HepG2 (cell line): ENCODE data around the gene INHA. TPM values are rescaled to one million over a fixed set of nuclear protein-coding genes. Genes with fewer than 3 reads are reported as not detected.

Experiments
- ATAC-seq: fragments of 200-7000 bp; cut with Tn5 transposase; 3 replicates; pipeline ENCODE4 v1.9.1; 2020; ENCODE audit warnings: mild to moderate bottlenecking, moderate library complexity
- Bru-seq: library from RNA; stranded (reverse); fragments of 400-500 nt; gene quantifications from one replicate; lab custom pipeline; 2021; lab: Mats Ljungman, UMichigan
- BruChase-seq, 2 experiments: library from RNA; stranded (reverse); fragments of 400-500 nt; gene quantifications; one replicate each; lab custom pipeline; 2021; lab: Mats Ljungman, UMichigan
- BruUV-seq: library from RNA; stranded (reverse); fragments of 400-500 nt; replicated peaks from 2 replicates; lab custom pipeline; 2021; lab: Mats Ljungman, UMichigan
- CTCF ChIA-PET: fragments of 300-600 bp; formaldehyde crosslinking; extraction: SDS; loops from one replicate; lab custom pipeline; 2021; ENCODE audit warnings: low total read pairs, inconsistent platforms, low intra/inter-chr PET ratio; lab: Yijun Ruan, JAX
- POLR2A ChIA-PET: fragments of 350-600 bp; sonication (Branson Sonifier 250); formaldehyde crosslinking; loops from one replicate; lab custom pipeline; 2020; ENCODE audit warnings: antibody characterized with exemption, inconsistent platforms; lab: Yijun Ruan, JAX
- DNase-seq: peaks from one replicate; pipeline ENCODE4 v3.0.0-alpha.2; 2015; ENCODE audit warnings: low spot score
- FAIRE-seq: peaks from 3 replicates; lab custom pipeline; 2011; peaks lifted over from hg19 to GRCh38; lab: Jason Lieb, UNC
- H2AFZ ChIP-seq: one replicate; pipeline ENCODE4 v1.6.1; 2011; ENCODE audit warnings: low read length, inconsistent platforms
- H3K27ac ChIP-seq: fragments of 300-600 bp; 3 replicates; pipeline ENCODE4 v1.8.0; 2011; ENCODE audit warnings: mixed run types, mild to moderate bottlenecking, mixed read lengths, low read length, inconsistent platforms; ENCODE audit not compliant: insufficient read depth; ENCODE audit errors: extremely low read length
- H3K27me3 ChIP-seq, 2 experiments: fragments of 200-600 bp in 1 of 2; 2 replicates in 1 of 2; 3 replicates in 1 of 2; pipeline versions ENCODE4 v1.6.0 to v1.8.0; 2011; ENCODE audit warnings: low read length in 2 of 2, mild to moderate bottlenecking in 2 of 2, moderate library complexity in 2 of 2, inconsistent platforms in 1 of 2; ENCODE audit not compliant: insufficient read depth in 2 of 2, control insufficient read depth in 1 of 2
- H3K36me3 ChIP-seq, 2 experiments: fragments of 200-600 bp in 1 of 2; replicated peaks in 1 of 2; 2 replicates in 1 of 2; 3 replicates in 1 of 2; pipeline versions ENCODE4 v1.5.1 to v1.8.0; 2011; ENCODE audit warnings: low read length in 2 of 2, inconsistent platforms in 1 of 2; ENCODE audit not compliant: insufficient read depth in 2 of 2, control insufficient read depth in 1 of 2
- H3K4me1 ChIP-seq: 2 replicates; pipeline ENCODE4 v1.5.1; 2012; ENCODE audit warnings: low read length, inconsistent platforms; ENCODE audit not compliant: insufficient read depth
- H3K4me2 ChIP-seq: 2 replicates; pipeline ENCODE4 v1.6.0; 2011; ENCODE audit warnings: low read depth, low read length, inconsistent platforms
- H3K4me3 ChIP-seq, 3 experiments: fragments of 200-600 bp in 1 of 3; sonication (generic), shearing (Covaris generic) in 1 of 3; replicated peaks in 1 of 3; 2 replicates each; pipeline ENCODE4 v1.5.1; 2011 to 2016; ENCODE audit warnings: low read length in 3 of 3, inconsistent platforms in 2 of 3, low read depth in 2 of 3, mild to moderate bottlenecking in 2 of 3, control low read depth in 1 of 3, mixed read lengths in 1 of 3; ENCODE audit not compliant: insufficient read depth in 1 of 3
- H3K79me2 ChIP-seq: one replicate; pipeline ENCODE4 v1.6.1; 2011; ENCODE audit warnings: low read length, inconsistent platforms; ENCODE audit not compliant: insufficient read depth
- H3K9ac ChIP-seq: 2 replicates; pipeline ENCODE4 v1.6.0; 2011; ENCODE audit warnings: mild to moderate bottlenecking, low read depth, low read length, inconsistent platforms; ENCODE audit not compliant: insufficient read depth
- H3K9me3 ChIP-seq: 2 replicates; pipeline ENCODE4 v1.5.1; 2012; ENCODE audit warnings: mild to moderate bottlenecking, low read length
- H4K20me1 ChIP-seq: 2 replicates; pipeline ENCODE4 v1.6.0; 2011; ENCODE audit warnings: inconsistent platforms, mild to moderate bottlenecking, low read length, moderate library complexity; ENCODE audit not compliant: insufficient read depth
- HNRNPL ChIP-seq: fragments of 200-400 bp; formaldehyde crosslinking; IDR thresholded peaks from 2 replicates; pipeline ENCODE4 v1.6.1; 2017; ENCODE audit warnings: mild to moderate bottlenecking, low read depth, low read length
- IRF1 ChIP-seq: sonication (generic); formaldehyde crosslinking; IDR thresholded peaks from 2 replicates; pipeline ENCODE4 v1.4.0; 2020; ENCODE audit warnings: low read depth, mild to moderate bottlenecking, missing genetic modification reagents
- MBD4 ChIP-seq: IDR thresholded peaks from 2 replicates; pipeline ENCODE4 v1.6.1; 2012; ENCODE audit warnings: low read length, inconsistent platforms, borderline replicate concordance
- MBNL3 ChIP-seq: fragments of 250-450 bp; sonication (Bioruptor Pico); conservative IDR thresholded peaks from 2 replicates; pipeline ENCODE4 v1.8.0; 2022; ENCODE audit warnings: mild to moderate bottlenecking, inconsistent platforms
- MTF1 ChIP-seq: sonication (generic); formaldehyde crosslinking; IDR thresholded peaks from 2 replicates; pipeline ENCODE4 v1.5.0; 2020; ENCODE audit warnings: missing genetic modification reagents
- PCBP2 ChIP-seq: fragments of 200-400 bp; formaldehyde crosslinking; optimal IDR thresholded peaks from 2 replicates; pipeline ENCODE3; 2018; ENCODE audit warnings: low read length, low read depth; ENCODE audit not compliant: poor library complexity, severe bottlenecking
- RCOR2 ChIP-seq: IDR thresholded peaks from 2 replicates; pipeline ENCODE4 v1.6.1; 2016; ENCODE audit warnings: missing biosample characterization, missing genetic modification reagents
- SP2 ChIP-seq: sonication (generic); formaldehyde crosslinking; IDR thresholded peaks from 2 replicates; pipeline ENCODE4 v1.5.1; 2020; ENCODE audit warnings: mild to moderate bottlenecking, missing genetic modification reagents
- XBP1 ChIP-seq: sonication (generic); formaldehyde crosslinking; IDR thresholded peaks from 2 replicates; pipeline ENCODE4 v1.5.0; 2020; ENCODE audit warnings: missing genetic modification reagents
- ZNF260 ChIP-seq: sonication (generic); formaldehyde crosslinking; IDR thresholded peaks from 2 replicates; pipeline ENCODE4 v1.4.0; 2020; ENCODE audit warnings: missing genetic modification reagents, low read depth, mild to moderate bottlenecking, borderline replicate concordance
- WGBS: methylation state at CpG from one replicate; pipeline ENCODE4 v1.1.6; 2017; ENCODE audit warnings: low lambda C conversion rate; 5-methylcytosine and 5-hydroxymethylcytosine counted together
- in situ Hi-C: cut with HindIII; loops from 2 replicates; pipeline ENCODE4 v1.10.0; 2017; ENCODE audit warnings: low pct_unique_long_range_greater_than_20kb; ENCODE audit not compliant: extremely low pct_ligation_motif_present
- intact Hi-C: fragments of 100-400 bp; cut with micrococcal nuclease; formaldehyde crosslinking; loops from one replicate; pipeline ENCODE4 v1.10.0; 2022; ENCODE audit not compliant: unreplicated experiment
- long read RNA-seq, 2 experiments: library from RNA in 1 of 2; library from polyadenylated mRNA in 1 of 2; stranded (forward) in 1 of 2; unstranded in 1 of 2; transcript quantifications; one replicate each; pipeline ENCODE4 v2.0.0, GENCODE V29; 2019 to 2022
- polyA minus RNA-seq, 3 experiments: library from RNA; depleted of rRNA, polyadenylated mRNA; stranded (reverse); fragments of >200 nt; gene quantifications; 2 replicates each; pipeline ENCODE4 v1.2.3, GENCODE V29; 2011; ENCODE audit warnings: low replicate concordance in 1 of 3
- polyA plus RNA-seq, 8 experiments: library from polyadenylated mRNA; depleted of rRNA in 3 of 8; stranded (reverse) in 7 of 8; unstranded in 1 of 8; fragments of >200 nt; fragmentation: Illumina TruSeq in 4 of 8; extraction: Trizol in 4 of 8; gene quantifications; 2 replicates each; pipeline versions ENCODE4 v1.2.1 to v1.2.3, GENCODE V29; 2011 to 2016; ENCODE audit warnings: low read depth in 4 of 8, missing spikeins in 1 of 8, mixed read lengths in 1 of 8; ENCODE audit not compliant: insufficient read depth in 1 of 8
- total RNA-seq, 5 experiments: library from RNA; depleted of rRNA; stranded (reverse); fragments of >200 nt; fragmentation: Illumina TruSeq; extraction: Trizol; gene quantifications; 2 replicates each; pipeline ENCODE4 v1.2.3, GENCODE V29; 2016; ENCODE audit warnings: low read depth in 1 of 5
- TF ChIP-seq, protein P1 (sequence below): sonication (generic); formaldehyde crosslinking; IDR thresholded peaks from 2 replicates; pipeline ENCODE4 v1.9.0; 2022; ENCODE audit warnings: low read depth, missing genetic modification reagents

Gene INHA
- total RNA-seq (2016; rRNA removed; fragmentation: Illumina TruSeq; extraction: Trizol) (1.9 and 4.1 TPM in 2 replicates), polyA plus RNA-seq (2011; rRNA removed) (15.2 and 23.1 TPM in 2 replicates), polyA minus RNA-seq (2011; rRNA and poly(A)+ RNA removed; ENCODE audit: low replicate concordance) (1.0 and 25.1 TPM in 2 replicates), Bru-seq, nascent RNA (percentile 56 among the genes with signal in this experiment), BruChase-seq, experiment 1, labeled RNA remaining after a 6-hour chase (percentile 59 among the genes with signal in this experiment), BruChase-seq, experiment 2, labeled RNA remaining after a 2-hour chase (percentile 46 among the genes with signal in this experiment)
- 3.4 and 4.1 TPM in 2 replicates for total RNA-seq (2016; cell fraction: cytosol; rRNA removed; fragmentation: Illumina TruSeq; extraction: Trizol; ENCODE audit: low read depth)
- 2.5 and 3.2 TPM in 2 replicates for total RNA-seq (2016; cell fraction: insoluble cytoplasmic fraction; rRNA removed; fragmentation: Illumina TruSeq; extraction: Trizol)
- total RNA-seq (2016; cell fraction: membrane; rRNA removed; fragmentation: Illumina TruSeq; extraction: Trizol), result 3.4 and 5.3 TPM in 2 replicates
- 2.0 and 3.3 TPM in 2 replicates for total RNA-seq (2016; cell fraction: nucleus; rRNA removed; fragmentation: Illumina TruSeq; extraction: Trizol)
- 13.0 and 22.2 TPM in 2 replicates for polyA plus RNA-seq (2011; cell fraction: cytosol; rRNA removed)
- 28.4 and 35.0 TPM in 2 replicates for polyA plus RNA-seq (2011; cell fraction: nucleus; rRNA removed)
- polyA plus RNA-seq (2012), result 11.4 and 17.5 TPM in 2 replicates
- 3.1 and 3.7 TPM in 2 replicates for polyA plus RNA-seq (2016; cell fraction: cytosol; fragmentation: Illumina TruSeq; extraction: Trizol; ENCODE audit: low read depth)
- polyA plus RNA-seq (2016; cell fraction: insoluble cytoplasmic fraction; fragmentation: Illumina TruSeq; extraction: Trizol; ENCODE audit: low read depth), result 2.1 TPM in 2 replicates
- 3.5 and 4.5 TPM in 2 replicates for polyA plus RNA-seq (2016; cell fraction: membrane; fragmentation: Illumina TruSeq; extraction: Trizol; ENCODE audit: low read depth)
- polyA plus RNA-seq (2016; cell fraction: nucleus; fragmentation: Illumina TruSeq; extraction: Trizol; ENCODE audit: insufficient read depth, low read depth), result 3.6 and 4.6 TPM in 2 replicates
- polyA minus RNA-seq (2011; cell fraction: cytosol; rRNA and poly(A)+ RNA removed), result 5.1 and 5.8 TPM in 2 replicates
- polyA minus RNA-seq (2011; cell fraction: nucleus; rRNA and poly(A)+ RNA removed), result 2.3 and 2.6 TPM in 2 replicates
- long read RNA-seq, experiment 1, transcript INHA-201 (2 exons, 1,468 nt), result major isoform, 6 of 6 reads
- long read RNA-seq, experiment 1, partial matches to known transcripts, result 0 of 6 reads
- long read RNA-seq, experiment 1, other reads (novel, unspliced or antisense), result 0 of 6 reads
- long read RNA-seq, experiment 2, transcript INHA-201 (2 exons, 1,468 nt), result major isoform, 12 of 16 reads
- long read RNA-seq, experiment 2, partial matches to known transcripts, result 3 of 16 reads
- long read RNA-seq, experiment 2, other reads (novel, unspliced or antisense), result 1 of 16 reads

GRCh38 chr2:219572237-219573001 lies at the start of gene INHA:
Gene INHA (plus strand): TSS chr2:219572310. CDS start chr2:219572375, 65 bp downstream.
- H2AFZ ChIP-seq, result no peak within 1 kb of the TSS
- peaks cover 0 to 15% of the 10 kb centered on the region in 2 experiments for H3K36me3 ChIP-seq
- peak within 1 kb of the TSS; percentile 90 to 95 (median 94) for H3K4me3 ChIP-seq
- no peaks in the 10 kb centered on the region for H4K20me1 ChIP-seq
- POLR2A ChIA-PET, result interaction anchor here (1.1 to 3.2 kb wide), 9 partner anchors 11 to 185 kb away, joined by 3 to 150 read pairs (median 12); partner anchors contain the start of genes CHPF, DNPEP, GMPPA and STK11IP
- H3K27me3 ChIP-seq, result no peaks in the 10 kb centered on the region
- FAIRE-seq (no peak), DNase-seq (no peak), ATAC-seq (peak; percentile 0; the same call in 2 of the 3 replicates)
- CTCF ChIA-PET, result interaction anchor here (2.9 kb wide), 1 partner anchor 70 kb away, joined by 13 read pairs; no protein-coding TSS in a partner anchor
- peak within 1 kb of the TSS; percentile 88 for H3K9ac ChIP-seq
- H3K9me3 ChIP-seq, result no peaks in the 10 kb centered on the region
- in situ Hi-C loops, result no loop called here
- peaks cover 21% of the 10 kb centered on the region for H3K79me2 ChIP-seq
- intact Hi-C loops, result no loop called here
- BruUV-seq, result TSS peak; percentile 81
- H3K4me1 ChIP-seq, result peaks cover 75% of the 10 kb centered on the region
- peak within 1 kb of the TSS; percentile 94 for H3K27ac ChIP-seq
- WGBS, result 85% methylated on average over 8 of the region's 13 CpGs
- peak within 1 kb of the TSS; percentile 92 for H3K4me2 ChIP-seq
- TF ChIP-seq SP2 (CRISPR knock-in tag), result 0 out of 2 replicates have a peak, but pooled peaks have one; percentile 27
- no peak for TF ChIP-seq PCBP2
- TF ChIP-seq MTF1, result no peak
- TF ChIP-seq HNRNPL, result peak; percentile 91
- TF ChIP-seq, protein P1, sequence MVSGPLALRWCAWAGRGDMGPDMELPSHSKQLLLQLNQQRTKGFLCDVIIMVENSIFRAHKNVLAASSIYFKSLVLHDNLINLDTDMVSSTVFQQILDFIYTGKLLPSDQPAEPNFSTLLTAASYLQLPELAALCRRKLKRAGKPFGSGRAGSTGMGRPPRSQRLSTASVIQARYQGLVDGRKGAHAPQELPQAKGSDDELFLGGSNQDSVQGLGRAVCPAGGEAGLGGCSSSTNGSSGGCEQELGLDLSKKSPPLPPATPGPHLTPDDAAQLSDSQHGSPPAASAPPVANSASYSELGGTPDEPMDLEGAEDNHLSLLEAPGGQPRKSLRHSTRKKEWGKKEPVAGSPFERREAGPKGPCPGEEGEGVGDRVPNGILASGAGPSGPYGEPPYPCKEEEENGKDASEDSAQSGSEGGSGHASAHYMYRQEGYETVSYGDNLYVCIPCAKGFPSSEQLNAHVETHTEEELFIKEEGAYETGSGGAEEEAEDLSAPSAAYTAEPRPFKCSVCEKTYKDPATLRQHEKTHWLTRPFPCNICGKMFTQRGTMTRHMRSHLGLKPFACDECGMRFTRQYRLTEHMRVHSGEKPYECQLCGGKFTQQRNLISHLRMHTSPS (CRISPR knock-in tag), result peak; percentile 5; the same call in 1 of the 2 replicates
- 0 out of 2 replicates have a peak, but pooled peaks have one; percentile 47 for TF ChIP-seq XBP1
- no peak for TF ChIP-seq MBD4
- 0 out of 2 replicates have a peak, but pooled peaks have one; percentile 54 for TF ChIP-seq RCOR2
- no peak for TF ChIP-seq MBNL3 (CRISPR knock-in tag)
- no peak for TF ChIP-seq IRF1 (CRISPR knock-in tag)
- no peak for TF ChIP-seq ZNF260
